Measurements from ENCODE around the gene LGALSL.

GRCh38 chr2:64492272-64492671 lies 38.3 kb downstream of the LGALSL start:
- TF ChIP-seq CTCF (IDR thresholded peaks at IDR 0.05 in 4 of 5, conservative IDR thresholded peaks at IDR 0.05 in 1 of 5) (no peak), POLR2A (IDR thresholded peaks at IDR 0.05) (no peak)
